OCI-LY1 (cell line): ENCODE results near the gene CSF2.

Experiments used
- H2AFZ ChIP-seq: fragments of 200-600 bp; sonication (generic), shearing (Covaris generic); 2 replicates; pipeline ENCODE4 v1.6.0; 2014; ENCODE audit warnings: antibody characterized with exemption, mild to moderate bottlenecking, low read length
- H3F3A ChIP-seq: fragments of 200-600 bp; sonication (generic), shearing (Covaris generic); 2 replicates; pipeline ENCODE4 v1.6.0; 2014; ENCODE audit warnings: mild to moderate bottlenecking, antibody characterized with exemption, low read length, moderate library complexity; ENCODE audit not compliant: insufficient read depth
- H3K27ac ChIP-seq: fragments of 200-600 bp; sonication (generic); 2 replicates; pipeline ENCODE4 v1.5.1; 2014; ENCODE audit warnings: low read length, mixed run types, mild to moderate bottlenecking, low read depth; ENCODE audit not compliant: poor library complexity, severe bottlenecking
- H3K27me3 ChIP-seq: fragments of 200-600 bp; sonication (generic); 2 replicates; pipeline ENCODE4 v1.6.0; 2014; ENCODE audit warnings: antibody characterized with exemption, mild to moderate bottlenecking, low read length, moderate library complexity; ENCODE audit not compliant: insufficient read depth
- H3K36me3 ChIP-seq: fragments of 200-600 bp; sonication (generic); 2 replicates; pipeline ENCODE4 v1.6.1; 2014; ENCODE audit warnings: mild to moderate bottlenecking, antibody characterized with exemption, low read length, moderate library complexity, mixed read lengths; ENCODE audit not compliant: insufficient read depth
- H3K4me1 ChIP-seq: fragments of 200-600 bp; sonication (generic); 2 replicates; pipeline ENCODE4 v1.5.1; 2014; ENCODE audit warnings: mild to moderate bottlenecking, low read length, moderate library complexity; ENCODE audit not compliant: insufficient read depth, severe bottlenecking
- H3K4me2 ChIP-seq: fragments of 200-600 bp; sonication (generic), shearing (Covaris generic); 2 replicates; pipeline ENCODE4 v1.6.1; 2014; ENCODE audit warnings: low read length
- H3K4me3 ChIP-seq: fragments of 200-600 bp; sonication (generic); 2 replicates; pipeline ENCODE4 v1.5.1; 2014; ENCODE audit warnings: low read length, low read depth, mild to moderate bottlenecking, mixed read lengths; ENCODE audit not compliant: poor library complexity, severe bottlenecking
- H3K79me2 ChIP-seq: fragments of 200-600 bp; shearing (Covaris generic); 2 replicates; pipeline ENCODE4 v1.6.1; 2016; ENCODE audit warnings: mixed run types, low read length, mixed read lengths; ENCODE audit not compliant: insufficient read depth
- H3K9ac ChIP-seq: fragments of 200-600 bp; sonication (generic), shearing (Covaris generic); 2 replicates; pipeline ENCODE4 v1.6.1; 2014; ENCODE audit warnings: mild to moderate bottlenecking, low read length, mixed read lengths
- H3K9me2 ChIP-seq: fragments of 200-600 bp; sonication (generic), shearing (Covaris generic); 2 replicates; pipeline ENCODE4 v1.6.1; 2014; ENCODE audit warnings: low read depth, mild to moderate bottlenecking, low read length, mixed read lengths
- H3K9me3 ChIP-seq: fragments of 200-600 bp; shearing (Covaris generic); 2 replicates; pipeline ENCODE4 v1.6.1; 2014; ENCODE audit warnings: low read length, mixed read lengths
- H4K20me1 ChIP-seq: fragments of 200-600 bp; sonication (generic), shearing (Covaris generic); 2 replicates; pipeline ENCODE4 v1.6.0; 2016; ENCODE audit warnings: mild to moderate bottlenecking, low read length; ENCODE audit not compliant: insufficient read depth
- EZH2 ChIP-seq: fragments of 200-600 bp; sonication (generic), shearing (Covaris generic); IDR thresholded peaks from 2 replicates; pipeline ENCODE4 v1.8.0; 2017; ENCODE audit warnings: borderline replicate concordance, mixed run types, mild to moderate bottlenecking, antibody characterized with exemption, low read length, moderate library complexity, mixed read lengths
- TF ChIP-seq, protein P1 (sequence below): fragments of 200-600 bp; sonication (generic), shearing (Covaris generic); IDR thresholded peaks from 2 replicates; pipeline ENCODE4 v1.5.1; 2017; ENCODE audit warnings: mild to moderate bottlenecking, antibody characterized with exemption, low read length, moderate library complexity, mixed read lengths

Gene CSF2

DNA sequence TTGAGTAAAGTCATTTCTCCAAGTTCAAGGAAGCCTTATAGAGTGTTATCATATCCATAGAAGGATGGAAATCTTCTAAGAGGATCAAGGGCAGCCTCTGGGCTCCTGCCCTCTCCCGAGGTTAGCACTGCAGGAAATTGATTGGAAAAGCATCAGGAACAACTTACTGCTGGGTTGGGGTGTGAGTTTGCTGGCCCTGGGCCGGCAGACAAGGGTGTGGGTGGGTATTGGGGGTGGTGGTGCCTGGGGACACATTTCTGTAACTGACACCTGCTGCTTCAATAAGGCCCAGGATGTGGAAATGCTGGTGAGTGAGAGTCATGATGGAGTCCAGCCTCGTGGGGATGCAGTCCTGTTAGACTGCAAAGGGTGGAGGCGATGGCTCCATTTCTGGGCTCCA, 5.5 kb downstream of the CSF2 start:
- Histone ChIP-seq H3K4me1 (no peaks in the 10 kb centered on the region), H3K79me2 (no peaks in the 10 kb centered on the region), H2AFZ (no peak overlapping the region), H3F3A (no peaks in the 10 kb centered on the region), H3K27ac (no peak overlapping the region), H3K9me2 (no peaks in the 10 kb centered on the region), H3K27me3 (no peaks in the 10 kb centered on the region), H4K20me1 (no peaks in the 10 kb centered on the region), H3K9me3 (no peaks in the 10 kb centered on the region), H3K4me2 (no peak overlapping the region), H3K9ac (no peak overlapping the region), H3K36me3 (no peaks in the 10 kb centered on the region), H3K4me3 (no peak overlapping the region)
- TF ChIP-seq, protein P1, sequence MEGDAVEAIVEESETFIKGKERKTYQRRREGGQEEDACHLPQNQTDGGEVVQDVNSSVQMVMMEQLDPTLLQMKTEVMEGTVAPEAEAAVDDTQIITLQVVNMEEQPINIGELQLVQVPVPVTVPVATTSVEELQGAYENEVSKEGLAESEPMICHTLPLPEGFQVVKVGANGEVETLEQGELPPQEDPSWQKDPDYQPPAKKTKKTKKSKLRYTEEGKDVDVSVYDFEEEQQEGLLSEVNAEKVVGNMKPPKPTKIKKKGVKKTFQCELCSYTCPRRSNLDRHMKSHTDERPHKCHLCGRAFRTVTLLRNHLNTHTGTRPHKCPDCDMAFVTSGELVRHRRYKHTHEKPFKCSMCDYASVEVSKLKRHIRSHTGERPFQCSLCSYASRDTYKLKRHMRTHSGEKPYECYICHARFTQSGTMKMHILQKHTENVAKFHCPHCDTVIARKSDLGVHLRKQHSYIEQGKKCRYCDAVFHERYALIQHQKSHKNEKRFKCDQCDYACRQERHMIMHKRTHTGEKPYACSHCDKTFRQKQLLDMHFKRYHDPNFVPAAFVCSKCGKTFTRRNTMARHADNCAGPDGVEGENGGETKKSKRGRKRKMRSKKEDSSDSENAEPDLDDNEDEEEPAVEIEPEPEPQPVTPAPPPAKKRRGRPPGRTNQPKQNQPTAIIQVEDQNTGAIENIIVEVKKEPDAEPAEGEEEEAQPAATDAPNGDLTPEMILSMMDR = no peak
- no peak for TF ChIP-seq EZH2

DNA sequence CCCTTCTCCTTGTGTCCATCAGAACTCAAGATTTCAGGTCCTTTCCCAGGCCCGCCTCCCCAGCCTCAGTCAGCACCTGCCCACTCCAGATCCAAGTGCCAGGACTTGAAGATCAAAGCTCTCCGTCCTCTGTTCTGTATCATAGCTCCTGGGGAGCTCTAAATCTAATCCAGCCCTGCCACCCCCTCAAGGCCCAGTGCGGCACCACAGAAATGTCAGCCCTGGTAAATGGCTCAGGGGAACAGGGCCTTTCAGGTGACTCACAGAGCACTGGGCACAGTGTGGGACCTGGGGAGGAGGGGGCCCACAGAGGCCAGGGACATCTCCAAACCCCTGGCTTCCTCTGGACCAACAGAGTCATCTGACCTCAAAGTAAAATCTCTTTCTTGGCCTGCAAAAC, 6.0 kb downstream of the CSF2 start:
- Histone ChIP-seq H3K4me1 (no peaks in the 10 kb centered on the region), H3K27me3 (no peaks in the 10 kb centered on the region), H3K79me2 (no peaks in the 10 kb centered on the region), H2AFZ (no peak overlapping the region), H3K4me3 (no peak overlapping the region), H4K20me1 (no peaks in the 10 kb centered on the region), H3K9ac (no peak overlapping the region), H3K9me3 (no peaks in the 10 kb centered on the region), H3K27ac (no peak overlapping the region), H3K36me3 (no peaks in the 10 kb centered on the region), H3K9me2 (no peaks in the 10 kb centered on the region), H3K4me2 (no peak overlapping the region), H3F3A (no peaks in the 10 kb centered on the region)
- no peak for TF ChIP-seq EZH2
- TF ChIP-seq, protein P1 = no peak

DNA sequence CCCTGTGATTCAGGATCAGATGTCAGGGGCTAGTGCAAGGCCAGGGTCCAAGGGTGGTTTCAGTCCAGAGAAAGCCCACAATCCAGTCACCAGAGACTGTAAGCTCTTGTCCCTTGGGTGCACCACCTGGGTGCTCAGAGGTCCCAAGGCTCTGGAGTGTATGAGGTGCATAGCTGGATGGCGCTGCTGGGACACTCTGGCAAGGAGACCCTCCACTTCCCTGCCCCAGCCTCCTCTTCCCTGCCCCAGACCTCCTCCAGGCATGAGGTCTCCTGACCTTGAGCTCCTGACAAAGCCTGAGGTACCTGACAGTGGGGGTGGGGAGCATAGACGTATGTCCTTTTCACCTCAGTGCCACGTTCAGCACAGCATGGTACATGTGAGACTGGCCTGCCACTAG, 7.0 kb downstream of the CSF2 start:
- Histone ChIP-seq H3K27me3 (no peaks in the 10 kb centered on the region), H3K36me3 (no peaks in the 10 kb centered on the region), H3K9me2 (no peaks in the 10 kb centered on the region), H4K20me1 (no peaks in the 10 kb centered on the region), H2AFZ (no peak overlapping the region), H3K4me1 (no peaks in the 10 kb centered on the region), H3K9me3 (no peaks in the 10 kb centered on the region), H3K4me3 (no peak overlapping the region), H3K4me2 (no peak overlapping the region), H3K9ac (no peak overlapping the region), H3K27ac (no peak overlapping the region), H3K79me2 (no peaks in the 10 kb centered on the region), H3F3A (no peaks in the 10 kb centered on the region)
- no peak for TF ChIP-seq EZH2
- TF ChIP-seq, protein P1 = no peak
